HUES48 (cell line): ENCODE measurements around the gene PDF.
A peak's percentile ranks its signal among the peaks of the same experiment; 100 is the strongest.

Experiments used
- H3K27ac ChIP-seq: one replicate; pipeline ENCODE4 v1.7.0; 2013; ENCODE audit warnings: low read depth, low read length, inconsistent platforms
- H3K27me3 ChIP-seq: 2 replicates; pipeline ENCODE4 v1.6.1; 2013; ENCODE audit warnings: mild to moderate bottlenecking, low read length; ENCODE audit not compliant: control insufficient read depth, insufficient read depth
- H3K36me3 ChIP-seq: 2 replicates; pipeline ENCODE4 v1.6.1; 2013; ENCODE audit warnings: low read length; ENCODE audit not compliant: control insufficient read depth, insufficient read depth
- H3K4me1 ChIP-seq: 2 replicates; pipeline ENCODE4 v1.6.1; 2013; ENCODE audit warnings: mild to moderate bottlenecking, low read length; ENCODE audit not compliant: control insufficient read depth, insufficient read depth
- H3K4me3 ChIP-seq: 2 replicates; pipeline ENCODE4 v1.5.1; 2013; ENCODE audit warnings: mild to moderate bottlenecking, low read depth, low read length
- H3K9ac ChIP-seq: 2 replicates; pipeline ENCODE4 v1.6.1; 2013; ENCODE audit warnings: mild to moderate bottlenecking, low read depth, low read length, moderate library complexity
- H3K9me3 ChIP-seq: 2 replicates; pipeline ENCODE4 v1.6.1; 2013; ENCODE audit warnings: low read length; ENCODE audit not compliant: control insufficient read depth, insufficient read depth

The PDF gene

GRCh38 chr16:69315486-69316311 is 14.7 kb downstream of the PDF start:
- Histone ChIP-seq H3K9me3 (no peaks in the 10 kb centered on the region), H3K9ac (no peak overlapping the region), H3K36me3 (peaks cover 66% of the 10 kb centered on the region), H3K4me3 (no peak overlapping the region), H3K27ac (no peak overlapping the region), H3K27me3 (no peaks in the 10 kb centered on the region), H3K4me1 (peaks cover 3% of the 10 kb centered on the region; the same call in 1 of the 2 replicates)

GRCh38 chr16:69314534-69314933 is 15.9 kb downstream of the PDF start:
- Histone ChIP-seq H3K9ac (no peak overlapping the region), H3K27me3 (no peaks in the 10 kb centered on the region), H3K4me3 (no peak overlapping the region)

GRCh38 chr16:69313469-69313868 is 16.9 kb downstream of the PDF start:
- Histone ChIP-seq H3K9me3 (no peaks in the 10 kb centered on the region), H3K4me1 (peaks cover 3% of the 10 kb centered on the region; the same call in 1 of the 2 replicates), H3K9ac (no peak overlapping the region), H3K4me3 (no peak overlapping the region), H3K27ac (no peak overlapping the region), H3K27me3 (no peaks in the 10 kb centered on the region), H3K36me3 (peaks cover 44% of the 10 kb centered on the region)

More at GRCh38 chr16:69314534-69314933, 15.9 kb downstream of the PDF start:
- Histone ChIP-seq H3K4me1 (peaks cover 3% of the 10 kb centered on the region; the same call in 1 of the 2 replicates), H3K36me3 (peaks cover 55% of the 10 kb centered on the region), H3K27ac (no peak overlapping the region), H3K9me3 (no peaks in the 10 kb centered on the region)

GRCh38 chr16:69311533-69312387 is 18.6 kb downstream of the PDF start:
- H3K36me3 ChIP-seq = peaks cover 32% of the 10 kb centered on the region
- peak overlapping the region; percentile 65 for H3K27ac ChIP-seq
- no peaks in the 10 kb centered on the region for H3K9me3 ChIP-seq
- H3K4me3 ChIP-seq = peak overlapping the region; percentile 61
- no peaks in the 10 kb centered on the region for H3K27me3 ChIP-seq
- H3K9ac ChIP-seq = peak overlapping the region; percentile 72
- peaks cover 3% of the 10 kb centered on the region; the same call in 1 of the 2 replicates for H3K4me1 ChIP-seq

- peak within 1 kb of the TSS; percentile 65 for H3K27ac ChIP-seq
- peaks cover 23% of the 10 kb centered on the region; the same call in 1 of the 2 replicates for H3K36me3 ChIP-seq
- H3K4me1 ChIP-seq = peaks cover 3% of the 10 kb centered on the region; the same call in 1 of the 2 replicates
- H3K9ac ChIP-seq = peak within 1 kb of the TSS; percentile 72
- peak within 1 kb of the TSS; percentile 76 for H3K4me3 ChIP-seq
- H3K9me3 ChIP-seq = no peaks in the 10 kb centered on the region
- H3K27me3 ChIP-seq = no peaks in the 10 kb centered on the region
These were observed 19.5 kb downstream of the PDF start, which contains the start of gene VPS4A for GRCh38 chr16:69310653-69311532. Gene VPS4A (plus strand): TSS chr16:69311350. CDS start chr16:69311512, 162 bp downstream.

GRCh38 chr16:69309316-69309715 is 21.1 kb downstream of the PDF start:
- no peak overlapping the region for H3K9ac ChIP-seq
- H3K9me3 ChIP-seq = no peaks in the 10 kb centered on the region
- H3K27ac ChIP-seq = no peak overlapping the region
- peaks cover 3% of the 10 kb centered on the region; the same call in 1 of the 2 replicates for H3K4me1 ChIP-seq
- H3K27me3 ChIP-seq = no peaks in the 10 kb centered on the region
- no peak overlapping the region for H3K4me3 ChIP-seq
- 0 out of 2 replicates have a peak, but pooled peaks cover 11% of the 10 kb centered on the region for H3K36me3 ChIP-seq

GRCh38 chr16:69307856-69308255 is 22.5 kb downstream of the PDF start:
- Histone ChIP-seq H3K36me3 (0 out of 2 replicates have a peak, but pooled peaks cover 3% of the 10 kb centered on the region), H3K9ac (no peak overlapping the region), H3K4me1 (peaks cover 3% of the 10 kb centered on the region; the same call in 1 of the 2 replicates), H3K27ac (no peak overlapping the region), H3K4me3 (no peak overlapping the region), H3K9me3 (no peaks in the 10 kb centered on the region), H3K27me3 (no peaks in the 10 kb centered on the region)

- Histone ChIP-seq H3K4me3 (no peak overlapping the region), H3K9ac (no peak overlapping the region), H3K27me3 (no peaks in the 10 kb centered on the region), H3K4me1 (peaks cover under 1% of the 10 kb centered on the region; the same call in 1 of the 2 replicates), H3K9me3 (no peaks in the 10 kb centered on the region), H3K27ac (no peak overlapping the region), H3K36me3 (0 out of 2 replicates have a peak, but pooled peaks cover 3% of the 10 kb centered on the region)
These were observed 23.3 kb downstream of the PDF start for GRCh38 chr16:69307091-69307490.

- Histone ChIP-seq H3K27ac (no peak overlapping the region), H3K36me3 (peaks cover 7% of the 10 kb centered on the region)
These were observed 24.4 kb downstream of the PDF start for GRCh38 chr16:69306031-69306430.

GRCh38 chr16:69302301-69302700 is 28.1 kb downstream of the PDF start:
- H3K9me3 ChIP-seq = no peaks in the 10 kb centered on the region
- H3K27ac ChIP-seq = no peak overlapping the region
- H3K27me3 ChIP-seq = no peaks in the 10 kb centered on the region
- H3K9ac ChIP-seq = no peak overlapping the region
- H3K4me1 ChIP-seq = no peaks in the 10 kb centered on the region
- H3K4me3 ChIP-seq = no peak overlapping the region
- peaks cover 23% of the 10 kb centered on the region for H3K36me3 ChIP-seq

More at GRCh38 chr16:69306031-69306430, 24.4 kb downstream of the PDF start:
- no peak overlapping the region for H3K4me3 ChIP-seq
- H3K9ac ChIP-seq = no peak overlapping the region
- H3K9me3 ChIP-seq = no peaks in the 10 kb centered on the region
- no peaks in the 10 kb centered on the region; the same call in 1 of the 2 replicates for H3K4me1 ChIP-seq
- no peaks in the 10 kb centered on the region for H3K27me3 ChIP-seq
